Nephron (organoid): ENCODE results near the gene CGNL1.

ENCODE experiments used
- H3K27ac Mint-ChIP-seq, 3 experiments: 2 replicates each; pipeline ENCODE4 v1.8.0; 2020; ENCODE audit warnings: mixed read lengths in 3 of 3, mild to moderate bottlenecking in 2 of 3, moderate library complexity in 1 of 3
- H3K27me3 Mint-ChIP-seq: 2 replicates; pipeline ENCODE4 v1.8.0; 2021; ENCODE audit warnings: low read depth, mild to moderate bottlenecking, moderate library complexity, mixed read lengths
- H3K36me3 Mint-ChIP-seq: 2 replicates; pipeline ENCODE4 v1.8.0; 2020; ENCODE audit warnings: low read depth, mixed read lengths
- H3K4me1 Mint-ChIP-seq: 2 replicates; pipeline ENCODE4 v1.8.0; 2020; ENCODE audit warnings: mixed read lengths
- H3K4me3 Mint-ChIP-seq, 3 experiments: 2 replicates each; pipeline ENCODE4 v1.8.0; 2020; ENCODE audit warnings: mild to moderate bottlenecking in 3 of 3, mixed read lengths in 3 of 3, moderate library complexity in 2 of 3
- H3K9me3 Mint-ChIP-seq: 2 replicates; pipeline ENCODE4 v1.8.0; 2020; ENCODE audit warnings: mixed read lengths
- CTCF ChIP-seq, 3 experiments: fragments of 200-600 bp; sonication (generic); IDR thresholded peaks; one replicate each; pipeline ENCODE4 v1.5.0; 2021; ENCODE audit warnings: antibody characterized with exemption in 3 of 3; ENCODE audit not compliant: unreplicated experiment in 3 of 3

The CGNL1 gene

GRCh38 chr15:57551715-57552677 lies 175.7 kb downstream of the CGNL1 start:
- Mint-ChIP-seq H3K4me3 (peak overlapping the region in 2 of 3 experiments; percentile 6 to 22), H3K36me3 (peaks cover 25% of the 10 kb centered on the region), H3K27ac (peak overlapping the region; percentile 90 to 98 (median 93)), H3K27me3 (no peaks in the 10 kb centered on the region), H3K9me3 (no peaks in the 10 kb centered on the region), H3K4me1 (peaks cover 65% of the 10 kb centered on the region)
- no peak for TF ChIP-seq CTCF (IDR thresholded peaks at IDR 0.05; ENCODE audit: unreplicated experiment in 3 of 3)

GRCh38 chr15:57552678-57553334 lies 176.5 kb downstream of the CGNL1 start:
- Mint-ChIP-seq H3K9me3 (no peaks in the 10 kb centered on the region), H3K4me3 (no peak overlapping the region)

DNA sequence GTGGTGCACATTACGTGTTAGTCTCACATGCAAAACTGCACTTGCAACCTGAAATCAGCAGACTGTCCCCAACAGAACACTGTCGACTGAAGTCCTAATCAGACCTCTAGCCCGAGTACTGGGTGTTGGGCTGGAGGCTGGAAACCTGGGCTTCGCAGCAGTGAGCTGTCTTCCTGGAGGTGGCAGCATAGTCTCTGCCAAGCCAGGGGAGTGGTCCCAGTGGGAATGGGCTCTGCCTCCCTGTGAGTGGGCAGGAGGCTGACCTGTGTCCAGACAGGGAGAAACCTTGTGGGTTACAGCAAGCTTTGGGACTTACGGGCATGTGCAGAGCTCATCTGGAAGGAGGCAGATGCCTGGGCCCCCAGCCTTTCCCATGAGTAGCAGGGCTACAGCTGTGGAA lies 177.2 kb downstream of the CGNL1 start:
- no peaks in the 10 kb centered on the region for H3K27me3 Mint-ChIP-seq
- H3K4me1 Mint-ChIP-seq, result peaks cover 65% of the 10 kb centered on the region
- H3K27ac Mint-ChIP-seq, result peak overlapping the region; percentile 90 to 98 (median 93)
- no peaks in the 10 kb centered on the region for H3K9me3 Mint-ChIP-seq
- no peak for TF ChIP-seq CTCF (IDR thresholded peaks at IDR 0.05; ENCODE audit: unreplicated experiment in 3 of 3)
- no peak overlapping the region for H3K4me3 Mint-ChIP-seq
- H3K36me3 Mint-ChIP-seq, result peaks cover 15% of the 10 kb centered on the region

More at GRCh38 chr15:57552678-57553334, 176.5 kb downstream of the CGNL1 start:
- Mint-ChIP-seq H3K36me3 (peaks cover 22% of the 10 kb centered on the region), H3K27me3 (no peaks in the 10 kb centered on the region), H3K27ac (peak overlapping the region; percentile 90 to 98 (median 93)), H3K4me1 (peaks cover 65% of the 10 kb centered on the region)
- no peak for TF ChIP-seq CTCF (IDR thresholded peaks at IDR 0.05; ENCODE audit: unreplicated experiment in 3 of 3)

GRCh38 chr15:57554063-57554811 lies 177.9 kb downstream of the CGNL1 start:
- peaks cover under 1% of the 10 kb centered on the region for H3K27me3 Mint-ChIP-seq
- peaks cover 10% of the 10 kb centered on the region for H3K36me3 Mint-ChIP-seq
- peaks cover 70% of the 10 kb centered on the region for H3K4me1 Mint-ChIP-seq
- peak overlapping the region; percentile 93 to 98 (median 98) for H3K27ac Mint-ChIP-seq
- H3K9me3 Mint-ChIP-seq, result no peaks in the 10 kb centered on the region
- no peak for TF ChIP-seq CTCF (IDR thresholded peaks at IDR 0.05; ENCODE audit: unreplicated experiment in 3 of 3)
- H3K4me3 Mint-ChIP-seq, result peak overlapping the region in 1 of 3 experiments; percentile 39

DNA sequence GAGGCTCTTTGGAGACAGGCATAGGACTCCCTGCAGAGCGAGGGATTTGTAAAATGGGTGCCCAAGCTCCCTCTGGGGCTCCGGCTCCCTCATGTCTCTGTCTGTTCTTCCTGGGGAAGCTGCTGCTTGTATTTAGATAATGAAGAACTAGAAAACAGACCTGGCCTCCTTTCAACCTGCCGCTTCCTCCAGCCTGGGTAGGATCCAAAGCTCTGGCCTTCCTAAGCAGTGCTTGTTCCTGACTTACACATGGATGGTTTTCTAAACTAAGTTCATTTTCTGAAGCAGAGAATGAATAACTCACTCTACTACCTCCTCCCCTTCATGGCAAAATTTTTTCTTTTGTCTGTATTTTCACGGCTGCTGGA lies 178.5 kb downstream of the CGNL1 start:
- H3K4me3 Mint-ChIP-seq, result peak overlapping the region in 1 of 3 experiments; percentile 33
- H3K36me3 Mint-ChIP-seq, result peaks cover 10% of the 10 kb centered on the region
- peaks cover 5% of the 10 kb centered on the region for H3K27me3 Mint-ChIP-seq
- TF ChIP-seq CTCF (IDR thresholded peaks at IDR 0.05; ENCODE audit: unreplicated experiment in 3 of 3), result no peak
- H3K9me3 Mint-ChIP-seq, result no peaks in the 10 kb centered on the region
- H3K27ac Mint-ChIP-seq, result peak overlapping the region; percentile 93 to 98 (median 98)
- peaks cover 69% of the 10 kb centered on the region for H3K4me1 Mint-ChIP-seq
